A673 (cell line): Measurements from ENCODE around the gene AGPAT2. TPM values are rescaled to one million over a fixed set of nuclear protein-coding genes. Genes with fewer than 3 reads are reported as not detected.

Experiments used
- BruUV-seq: library from RNA; stranded (reverse); fragments of 400-500 nt; replicated peaks from 2 replicates; lab custom pipeline; 2021; lab: Mats Ljungman, UMichigan
- CTCF ChIA-PET: fragments of 300-600 bp; sonication (Branson Sonifier 250); formaldehyde crosslinking; loops from one replicate; lab custom pipeline; 2022; ENCODE audit warnings: antibody characterized with exemption; lab: Charles Lee
- POLR2A ChIA-PET: fragments of 300-600 bp; sonication (Branson Sonifier 250); formaldehyde crosslinking; loops from one replicate; lab custom pipeline; 2022; ENCODE audit warnings: antibody characterized with exemption; ENCODE audit not compliant: low non-redundant PET; lab: Charles Lee
- DNase-seq: peaks from one replicate; pipeline ENCODE4 v3.0.0-alpha.2; 2015; ENCODE audit warnings: low spot score
- H3K27ac ChIP-seq: fragments of 200-600 bp; sonication (generic); 2 replicates; pipeline ENCODE4 v1.5.1; 2016; ENCODE audit warnings: mixed run types, low read depth, mild to moderate bottlenecking, mixed read lengths, antibody characterized with exemption, low read length; ENCODE audit not compliant: poor library complexity, severe bottlenecking
- H3K27me3 ChIP-seq: fragments of 200-600 bp; sonication (generic); replicated peaks from 2 replicates; pipeline ENCODE4 v1.6.1; 2017; ENCODE audit warnings: mixed run types, low read depth, mild to moderate bottlenecking, mixed read lengths, antibody characterized with exemption, low read length; ENCODE audit not compliant: insufficient read depth, poor library complexity
- H3K36me3 ChIP-seq: fragments of 200-600 bp; sonication (generic); 2 replicates; pipeline ENCODE4 v1.6.1; 2016; ENCODE audit warnings: mixed run types, mild to moderate bottlenecking, mixed read lengths, antibody characterized with exemption, low read length; ENCODE audit not compliant: insufficient read depth, poor library complexity, severe bottlenecking
- H3K4me1 ChIP-seq: fragments of 200-600 bp; sonication (generic); 2 replicates; pipeline ENCODE4 v1.6.1; 2017; ENCODE audit warnings: mixed run types, mild to moderate bottlenecking, mixed read lengths, antibody characterized with exemption, low read length; ENCODE audit not compliant: insufficient read depth, poor library complexity, severe bottlenecking
- H3K4me3 ChIP-seq: fragments of 200-600 bp; sonication (generic); 2 replicates; pipeline ENCODE4 v1.5.1; 2016; ENCODE audit warnings: low read depth, mixed run types, mild to moderate bottlenecking, mixed read lengths, low read length; ENCODE audit not compliant: poor library complexity, severe bottlenecking
- H3K9me3 ChIP-seq: fragments of 200-600 bp; sonication (generic); 2 replicates; pipeline ENCODE4 v1.6.1; 2016; ENCODE audit warnings: mixed run types, low read depth, mild to moderate bottlenecking, mixed read lengths, antibody characterized with exemption, low read length; ENCODE audit not compliant: poor library complexity, severe bottlenecking
- CTCF ChIP-seq: fragments of 300-800, 200-600 bp; sonication (generic); conservative IDR thresholded peaks from 2 replicates; pipeline ENCODE4 v1.5.1; 2017; ENCODE audit warnings: low read depth, mild to moderate bottlenecking, antibody characterized with exemption, low read length, moderate library complexity, mixed read lengths
- EZH2 ChIP-seq: fragments of 200-600 bp; sonication (generic); IDR thresholded peaks from 2 replicates; pipeline ENCODE4 v1.6.1; 2017; ENCODE audit warnings: borderline replicate concordance, low read depth, mild to moderate bottlenecking, mixed read lengths, antibody characterized with exemption, low read length; ENCODE audit not compliant: poor library complexity, severe bottlenecking
- intact Hi-C: fragments of 100-400 bp; cut with micrococcal nuclease; formaldehyde crosslinking; loops from one replicate; pipeline ENCODE4 v1.10.0; 2022; ENCODE audit not compliant: unreplicated experiment
- total RNA-seq: library from RNA; stranded (reverse); gene quantifications from 2 replicates; pipeline ENCODE4 v1.2.3, GENCODE V29; 2021

AGPAT2 gene
- total RNA-seq, 1 experiment from 2014 or later: 57.7 TPM

GRCh38 chr9:136666372-136667213 lies 20.7 kb downstream of the AGPAT2 start:
- DNase-seq: no peak
- Histone ChIP-seq H3K27ac (peak overlapping the region; percentile 60), H3K4me3 (peak overlapping the region; percentile 58), H3K36me3 (peaks cover 5% of the 10 kb centered on the region), H3K4me1 (peaks cover 32% of the 10 kb centered on the region), H3K9me3 (no peaks in the 10 kb centered on the region), H3K27me3 (no peaks in the 10 kb centered on the region)
- ChIA-PET POLR2A (no interaction called here), CTCF (no interaction called here)
- no peak for TF ChIP-seq CTCF
- TF ChIP-seq EZH2: no peak
- BruUV-seq: no TSS peak
- intact Hi-C loops: no loop called here

DNA sequence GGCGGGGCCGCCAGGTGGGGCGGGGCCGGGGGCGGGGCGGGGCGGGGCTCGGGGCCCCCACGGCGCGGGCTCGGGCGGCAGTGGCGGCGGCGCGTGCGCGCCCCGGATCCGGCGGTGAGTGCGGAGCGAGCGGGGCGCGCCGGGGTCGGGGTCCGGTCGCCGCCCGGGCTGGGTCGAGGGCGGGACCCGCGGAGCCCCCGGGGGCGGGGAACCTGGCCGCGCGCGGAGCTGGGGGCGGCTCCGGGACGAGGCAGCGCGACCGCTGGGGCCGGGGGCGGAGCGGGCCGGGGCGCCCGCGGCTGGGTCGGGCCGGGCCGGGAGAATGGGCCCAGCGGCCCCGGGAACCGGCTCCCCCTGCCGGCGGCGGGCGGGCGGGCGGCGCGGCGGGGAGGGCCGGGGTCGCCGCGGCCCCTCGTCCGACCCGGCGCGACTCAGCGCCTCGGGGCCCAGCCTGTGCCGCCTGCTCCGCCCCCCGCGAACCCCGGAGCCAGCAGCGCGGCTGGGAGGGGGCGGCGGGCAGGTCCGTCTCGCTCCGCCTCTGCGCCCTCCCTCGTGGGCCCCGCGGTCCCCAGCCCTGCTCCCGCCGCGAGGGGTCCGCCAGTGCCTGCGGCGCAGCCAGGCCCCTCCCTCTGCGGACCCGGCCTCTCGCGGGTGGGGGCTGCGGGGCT lies 21.4 kb downstream of the AGPAT2 start:
- DNase-seq: peak; percentile 54
- H3K27ac ChIP-seq: peak overlapping the region; percentile 60
- POLR2A ChIA-PET: no interaction called here

DNA sequence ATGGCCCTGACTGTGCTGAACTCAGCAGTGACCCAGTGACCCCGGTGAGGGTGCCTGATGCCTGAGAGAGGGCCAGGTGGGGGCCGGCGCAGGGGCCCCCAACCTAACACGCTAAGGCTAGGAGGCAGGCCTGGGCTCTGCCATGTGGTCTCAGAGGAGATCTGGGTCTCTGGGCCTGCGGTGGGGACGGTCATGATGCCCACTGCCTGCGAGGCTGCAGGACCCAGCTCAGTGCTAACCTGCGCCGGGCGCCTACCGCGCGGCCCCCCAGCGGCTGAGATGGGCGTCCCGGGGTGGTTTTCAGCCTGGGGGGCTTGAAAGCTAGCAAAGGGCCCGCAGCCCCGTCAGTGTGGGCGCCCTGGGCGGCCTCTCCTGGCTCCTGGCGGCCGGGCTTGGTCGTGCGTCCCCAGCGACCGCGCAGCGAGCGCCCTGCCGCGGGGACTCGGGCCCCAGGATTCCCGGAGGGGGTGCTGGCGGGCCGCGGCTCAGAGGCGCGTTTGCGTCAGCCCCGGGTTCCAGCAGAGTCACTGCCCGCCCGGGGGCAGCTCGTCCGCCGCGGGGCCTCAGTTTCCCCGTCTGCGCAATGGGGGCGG lies 22.1 kb downstream of the AGPAT2 start:
- peak; percentile 33; the same call in 1 of the 2 replicates for TF ChIP-seq CTCF
- no peak for TF ChIP-seq EZH2
- POLR2A ChIA-PET: no interaction called here
- no TSS peak for BruUV-seq
- peak; percentile 69 for DNase-seq
- Histone ChIP-seq H3K9me3 (no peaks in the 10 kb centered on the region), H3K4me1 (peaks cover 32% of the 10 kb centered on the region), H3K27ac (no peak overlapping the region), H3K36me3 (peaks cover 2% of the 10 kb centered on the region), H3K27me3 (no peaks in the 10 kb centered on the region), H3K4me3 (peak overlapping the region; percentile 58)
- intact Hi-C loops: no loop called here
- CTCF ChIA-PET: interaction anchor here (0.7 kb wide), 1 partner anchor 118 kb away, joined by 3 read pairs; no protein-coding TSS in a partner anchor

More for the DNA sequence above, 21.4 kb downstream of the AGPAT2 start:
- intact Hi-C loops: no loop called here
- CTCF ChIA-PET: no interaction called here
- Histone ChIP-seq H3K4me1 (peaks cover 32% of the 10 kb centered on the region), H3K9me3 (no peaks in the 10 kb centered on the region), H3K27me3 (no peaks in the 10 kb centered on the region), H3K4me3 (peak overlapping the region; percentile 58), H3K36me3 (peaks cover 5% of the 10 kb centered on the region)
- TF ChIP-seq EZH2: no peak
- no TSS peak for BruUV-seq
